Right lobe of liver (tissue), 4 donors: ENCODE results near the gene ANKRD37.

Source experiments
- POLR2A ChIP-seq: fragments of 450-650 bp; IDR thresholded peaks from one replicate; pipeline ENCODE4 v1.6.1; 2017; ENCODE audit warnings: antibody characterized with exemption, mild to moderate bottlenecking
- TF ChIP-seq, protein P1 (sequence below), 4 donors: fragments of 200-600 bp in 3 of 4; fragments of 450-650 bp in 1 of 4; IDR thresholded peaks; one replicate each; pipeline versions ENCODE4 v1.5.1 to v1.8.0; 2016 to 2022; ENCODE audit warnings: antibody characterized with exemption in 4 of 4, mild to moderate bottlenecking in 2 of 4
- donor health status: DM: no; HTN: no; CAD: no.
- donor health status: DM: no; HTN: no; CAD: no.
- donor health status: DM: no; HTN: yes; CAD: no.

DNA sequence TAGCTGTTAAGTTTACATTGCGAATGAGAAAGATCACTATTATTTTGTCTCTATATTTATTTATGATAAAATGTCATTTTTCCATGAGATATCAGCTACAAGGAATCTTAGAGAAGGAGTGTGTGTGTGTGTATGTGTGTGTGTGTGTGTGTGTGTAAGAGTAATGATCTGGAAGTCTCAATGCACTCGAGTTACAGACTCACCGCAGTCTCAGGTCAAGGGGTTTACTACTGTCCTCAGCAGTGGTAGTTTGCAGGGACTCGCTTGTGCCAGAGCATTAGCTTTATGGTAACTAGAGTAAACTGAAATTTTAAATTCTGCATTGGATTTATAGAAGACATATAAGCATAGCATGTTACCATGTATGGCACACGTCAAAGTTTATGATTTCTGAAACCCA, 31.8 kb upstream of the ANKRD37 start:
- no peak for TF ChIP-seq POLR2A
- TF ChIP-seq, protein P1, sequence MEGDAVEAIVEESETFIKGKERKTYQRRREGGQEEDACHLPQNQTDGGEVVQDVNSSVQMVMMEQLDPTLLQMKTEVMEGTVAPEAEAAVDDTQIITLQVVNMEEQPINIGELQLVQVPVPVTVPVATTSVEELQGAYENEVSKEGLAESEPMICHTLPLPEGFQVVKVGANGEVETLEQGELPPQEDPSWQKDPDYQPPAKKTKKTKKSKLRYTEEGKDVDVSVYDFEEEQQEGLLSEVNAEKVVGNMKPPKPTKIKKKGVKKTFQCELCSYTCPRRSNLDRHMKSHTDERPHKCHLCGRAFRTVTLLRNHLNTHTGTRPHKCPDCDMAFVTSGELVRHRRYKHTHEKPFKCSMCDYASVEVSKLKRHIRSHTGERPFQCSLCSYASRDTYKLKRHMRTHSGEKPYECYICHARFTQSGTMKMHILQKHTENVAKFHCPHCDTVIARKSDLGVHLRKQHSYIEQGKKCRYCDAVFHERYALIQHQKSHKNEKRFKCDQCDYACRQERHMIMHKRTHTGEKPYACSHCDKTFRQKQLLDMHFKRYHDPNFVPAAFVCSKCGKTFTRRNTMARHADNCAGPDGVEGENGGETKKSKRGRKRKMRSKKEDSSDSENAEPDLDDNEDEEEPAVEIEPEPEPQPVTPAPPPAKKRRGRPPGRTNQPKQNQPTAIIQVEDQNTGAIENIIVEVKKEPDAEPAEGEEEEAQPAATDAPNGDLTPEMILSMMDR (IDR thresholded peaks at IDR 0.05): no peak
